Transverse colon (tissue), 4 donors: ENCODE results near the gene PPP1R27. TPM values are rescaled to one million over a fixed set of nuclear protein-coding genes. Genes with fewer than 3 reads are reported as not detected.
A peak's percentile ranks its signal among the peaks of the same experiment; 100 is the strongest.

Experiments
- DNase-seq: peaks from one replicate; pipeline ENCODE4 v3.0.0-alpha.2; 2019
- H3K27ac ChIP-seq, 4 donors: fragments of 200-600 bp; sonication (generic); 2 replicates each; pipeline ENCODE4 v1.5.1; 2016 to 2018; ENCODE audit warnings: inconsistent platforms in 4 of 4
- H3K27me3 ChIP-seq: fragments of 200-600 bp; sonication (generic); 2 replicates; pipeline ENCODE4 v1.5.1; 2017; ENCODE audit warnings: inconsistent platforms
- H3K36me3 ChIP-seq, 4 donors: fragments of 200-600 bp; sonication (generic); 2 replicates each; pipeline ENCODE4 v1.5.1; 2017 to 2019; ENCODE audit warnings: inconsistent platforms in 4 of 4
- H3K4me1 ChIP-seq, 4 donors: fragments of 200-600 bp; sonication (generic); 2 replicates each; pipeline ENCODE4 v1.5.1; 2017 to 2020; ENCODE audit warnings: inconsistent platforms in 4 of 4
- H3K4me3 ChIP-seq, 4 donors: fragments of 200-600 bp; sonication (generic); 1 replicate in 1 of 4; 2 replicates in 3 of 4; pipeline versions ENCODE4 v1.5.1 to v1.6.1; 2017 to 2019; ENCODE audit warnings: inconsistent platforms in 4 of 4
- H3K9me3 ChIP-seq, 2 donors: fragments of 200-600 bp; sonication (generic); 2 replicates each; pipeline ENCODE4 v1.5.1; 2017 to 2019; ENCODE audit warnings: inconsistent platforms in 2 of 2
- EP300 ChIP-seq: sonication (generic); formaldehyde crosslinking; IDR thresholded peaks from one replicate; pipeline ENCODE4 v1.6.1; 2017; ENCODE audit warnings: antibody characterized with exemption, low read depth
- POLR2A ChIP-seq: fragments of 450-650 bp; IDR thresholded peaks from one replicate; pipeline ENCODE4 v1.6.1; 2016; ENCODE audit warnings: antibody characterized with exemption, mild to moderate bottlenecking, moderate library complexity
- POLR2AphosphoS5 ChIP-seq, 3 donors: sonication (generic); formaldehyde crosslinking; IDR thresholded peaks; one replicate each; pipeline ENCODE4 v1.6.1; 2016; ENCODE audit warnings: antibody characterized with exemption in 3 of 3
- WGBS, 2 donors: methylation state at CpG; one replicate each; pipeline ENCODE4 v1.1.5; 2018; ENCODE audit warnings: low coverage in 1 of 2; 5-methylcytosine and 5-hydroxymethylcytosine counted together
- in situ Hi-C, 4 donors: fragments of 200-750 bp; cut with MboI; loops; one replicate each; pipeline versions ENCODE4 v1.15.0 to v1.15.1; 2017; ENCODE audit warnings: low sequenced_read_pairs in 3 of 4, low pct_ligation_motif_present in 1 of 4, low pct_unique_long_range_greater_than_20kb in 1 of 4
- intact Hi-C: fragments of 100-400 bp; cut with DNase I; formaldehyde crosslinking; loops from one replicate; pipeline ENCODE4 v1.15.1; 2023; ENCODE audit warnings: low total_unique reads
- total RNA-seq, 4 donors: library from RNA; depleted of rRNA; stranded (reverse); fragments of >200 nt; gene quantifications; one replicate each; pipeline ENCODE4 v1.1.0, GENCODE V29; 2016
- TF ChIP-seq, protein P1 (sequence below), 5 experiments: fragments of 200-600 bp in 3 of 5; fragments of 450-650 bp in 2 of 5; sonication (generic) in 3 of 5; IDR thresholded peaks; 1 replicate in 2 of 5; 2 replicates in 3 of 5; pipeline ENCODE4 v1.5.1; 2016 to 2017; ENCODE audit warnings: antibody characterized with exemption in 5 of 5, inconsistent platforms in 3 of 5, mild to moderate bottlenecking in 2 of 5, moderate library complexity in 1 of 5

PPP1R27 gene, protein sequence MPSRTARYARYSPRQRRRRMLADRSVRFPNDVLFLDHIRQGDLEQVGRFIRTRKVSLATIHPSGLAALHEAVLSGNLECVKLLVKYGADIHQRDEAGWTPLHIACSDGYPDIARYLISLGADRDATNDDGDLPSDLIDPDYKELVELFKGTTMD
- total RNA-seq = under 1 TPM in 1 of 4 donors, not detected in 3; 0.68 TPM

DNA sequence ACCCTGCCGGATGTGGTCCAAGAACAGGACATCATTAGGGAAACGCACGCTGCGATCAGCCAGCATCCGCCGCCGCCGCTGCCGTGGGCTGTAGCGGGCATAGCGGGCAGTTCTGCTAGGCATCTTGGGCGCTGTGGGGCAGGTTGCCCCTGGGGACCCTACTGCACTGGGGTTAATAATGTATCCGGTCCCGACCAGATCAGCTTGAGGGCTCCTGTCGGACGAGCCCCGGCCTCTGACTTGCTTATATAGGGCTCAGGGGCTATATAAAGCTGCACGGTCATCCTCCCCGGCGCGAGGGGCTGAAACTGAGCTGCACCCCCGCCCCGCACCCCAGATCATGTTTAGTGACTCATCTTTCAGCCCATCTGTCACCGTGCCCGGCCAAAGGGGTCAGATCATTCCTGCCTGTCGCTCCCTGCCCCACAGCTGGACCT lies at the start of gene PPP1R27:
Gene PPP1R27 (minus strand): TSS at position 220 of the 437 bp plus-strand sequence. CDS start 97 bp downstream, at position 123.
- WGBS, 2 donors = 90% methylated on average over 24 of the region's 26 CpGs; no CpG with 5 or more reads in 1 of the 2 donors

DNA sequence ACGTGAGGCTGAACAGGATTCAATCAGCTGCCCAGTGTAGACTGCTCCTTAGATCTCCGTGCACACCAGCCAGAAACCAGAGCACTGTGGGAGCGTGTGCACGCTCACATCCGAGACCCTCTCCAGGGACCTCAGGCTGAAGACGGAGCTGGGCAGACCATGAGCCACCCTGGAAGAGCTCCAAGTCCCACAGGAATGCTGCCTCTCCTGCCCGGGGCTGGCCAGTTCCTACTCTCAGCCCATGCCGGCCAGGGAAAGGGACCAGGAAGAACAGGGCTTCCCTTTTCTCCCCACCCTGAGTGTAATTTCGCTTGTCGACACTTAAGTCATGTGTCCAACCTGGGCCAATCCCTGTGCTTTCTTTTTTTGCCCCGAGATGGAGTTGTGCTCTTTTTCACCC lies 49.7 kb upstream of the PPP1R27 start:
- H3K9me3 ChIP-seq = no peaks in the 10 kb centered on the region
- no peak overlapping the region for H3K27ac ChIP-seq
- no peaks in the 10 kb centered on the region for H3K27me3 ChIP-seq
- intact Hi-C loops (no loop called here), in situ Hi-C loops (no loop called here)
- peaks cover 0 to 33% (median 13%) of the 10 kb centered on the region in 4 donors for H3K36me3 ChIP-seq
- TF ChIP-seq POLR2AphosphoS5 (IDR thresholded peaks at IDR 0.05) (no peak), EP300 (no peak), POLR2A (no peak)
- TF ChIP-seq, protein P1, sequence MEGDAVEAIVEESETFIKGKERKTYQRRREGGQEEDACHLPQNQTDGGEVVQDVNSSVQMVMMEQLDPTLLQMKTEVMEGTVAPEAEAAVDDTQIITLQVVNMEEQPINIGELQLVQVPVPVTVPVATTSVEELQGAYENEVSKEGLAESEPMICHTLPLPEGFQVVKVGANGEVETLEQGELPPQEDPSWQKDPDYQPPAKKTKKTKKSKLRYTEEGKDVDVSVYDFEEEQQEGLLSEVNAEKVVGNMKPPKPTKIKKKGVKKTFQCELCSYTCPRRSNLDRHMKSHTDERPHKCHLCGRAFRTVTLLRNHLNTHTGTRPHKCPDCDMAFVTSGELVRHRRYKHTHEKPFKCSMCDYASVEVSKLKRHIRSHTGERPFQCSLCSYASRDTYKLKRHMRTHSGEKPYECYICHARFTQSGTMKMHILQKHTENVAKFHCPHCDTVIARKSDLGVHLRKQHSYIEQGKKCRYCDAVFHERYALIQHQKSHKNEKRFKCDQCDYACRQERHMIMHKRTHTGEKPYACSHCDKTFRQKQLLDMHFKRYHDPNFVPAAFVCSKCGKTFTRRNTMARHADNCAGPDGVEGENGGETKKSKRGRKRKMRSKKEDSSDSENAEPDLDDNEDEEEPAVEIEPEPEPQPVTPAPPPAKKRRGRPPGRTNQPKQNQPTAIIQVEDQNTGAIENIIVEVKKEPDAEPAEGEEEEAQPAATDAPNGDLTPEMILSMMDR (IDR thresholded peaks at IDR 0.05) = no peak
- DNase-seq = no peak
- no peak overlapping the region for H3K4me3 ChIP-seq
- WGBS, 2 donors = 53 to 75% methylated on average over 2 to 11 of the region's 11 CpGs
- peaks cover 0 to 3% (median 1%) of the 10 kb centered on the region in 4 donors for H3K4me1 ChIP-seq

More for the DNA sequence above, at the start of gene PPP1R27:
- no peaks in the 10 kb centered on the region for H3K27me3 ChIP-seq
- H3K9me3 ChIP-seq = no peaks in the 10 kb centered on the region
- TF ChIP-seq EP300 = no peak
- no peak for TF ChIP-seq POLR2AphosphoS5 (IDR thresholded peaks at IDR 0.05)
- TF ChIP-seq POLR2A = no peak
- no peaks in the 10 kb centered on the region for H3K36me3 ChIP-seq
- DNase-seq = no peak
- H3K4me1 ChIP-seq = peaks cover 10 to 25% (median 21%) of the 10 kb centered on the region in 4 donors
- peak within 1 kb of the TSS; percentile 89 to 97 (median 92) for H3K27ac ChIP-seq
- intact Hi-C loops (no loop called here), in situ Hi-C loops (no loop called here)
- peak within 1 kb of the TSS in 3 of 4 donors; percentile 42 to 80 (median 60) for H3K4me3 ChIP-seq

DNA sequence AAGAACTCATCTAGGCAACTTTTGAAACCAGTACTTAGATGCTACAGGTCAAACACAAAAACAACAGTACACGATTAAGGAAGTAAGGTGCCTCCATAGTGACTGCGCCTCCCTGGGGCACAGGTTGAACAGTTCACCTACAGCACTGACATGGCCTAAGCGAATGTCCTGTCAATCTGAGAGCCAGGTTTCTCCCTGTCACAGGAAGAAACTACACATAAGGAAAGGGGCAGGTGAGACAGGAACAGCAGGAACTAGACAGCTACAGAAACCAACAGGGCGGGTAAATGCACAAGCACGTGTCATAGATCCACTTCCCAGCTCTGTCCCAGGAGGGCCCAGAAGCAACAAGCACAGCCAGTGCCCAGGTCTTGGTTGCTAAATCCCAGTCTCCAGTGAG lies 44.3 kb upstream of the PPP1R27 start:
- WGBS, 2 donors = 56 to 89% methylated on average over 2 to 5 of the region's 5 CpGs
- peaks cover 0 to 16% (median 0%) of the 10 kb centered on the region in 4 donors for H3K36me3 ChIP-seq
- no peak for DNase-seq
- H3K27ac ChIP-seq = no peak overlapping the region
- H3K9me3 ChIP-seq = no peaks in the 10 kb centered on the region
- H3K27me3 ChIP-seq = no peaks in the 10 kb centered on the region
- TF ChIP-seq EP300 (no peak), POLR2A (no peak), POLR2AphosphoS5 (IDR thresholded peaks at IDR 0.05) (no peak)
- TF ChIP-seq, protein P1 (IDR thresholded peaks at IDR 0.05) = no peak
- intact Hi-C loops = no loop called here
- in situ Hi-C loops = no loop called here
- H3K4me1 ChIP-seq = no peaks in the 10 kb centered on the region
- no peak overlapping the region for H3K4me3 ChIP-seq

DNA sequence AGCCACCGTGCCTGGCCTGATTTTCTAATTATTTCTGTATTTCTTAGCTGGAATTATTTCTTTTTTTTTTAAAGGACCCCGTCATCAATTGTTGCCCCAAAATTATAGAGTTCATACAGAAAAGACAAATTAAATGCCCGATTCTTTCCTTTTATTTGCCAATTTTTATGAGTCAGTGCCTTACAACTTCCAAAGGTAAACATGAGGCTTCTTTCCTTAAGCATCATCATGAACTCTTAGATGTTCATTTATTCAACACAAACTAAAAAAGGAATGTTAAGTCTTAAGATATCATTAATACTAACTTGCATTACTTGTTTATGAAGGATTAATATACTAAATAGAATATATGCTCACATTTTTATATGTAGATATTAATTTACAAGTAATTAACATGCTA lies 43.4 kb upstream of the PPP1R27 start:
- intact Hi-C loops (no loop called here), in situ Hi-C loops (no loop called here)
- Histone ChIP-seq H3K9me3 (no peaks in the 10 kb centered on the region), H3K36me3 (peaks cover 0 to 8% (median 0%) of the 10 kb centered on the region in 4 donors), H3K4me1 (no peaks in the 10 kb centered on the region), H3K4me3 (no peak overlapping the region), H3K27me3 (no peaks in the 10 kb centered on the region), H3K27ac (no peak overlapping the region)
- TF ChIP-seq, protein P1 (IDR thresholded peaks at IDR 0.05) = no peak
- TF ChIP-seq EP300 (no peak), POLR2AphosphoS5 (IDR thresholded peaks at IDR 0.05) (no peak), POLR2A (no peak)
- no peak for DNase-seq
- WGBS, 2 donors = 85 to 91% methylated on average over 3 of the region's 3 CpGs
